Activated CD4-positive, alpha-beta memory T cell treated with anti-CD3 and anti-CD28 coated beads, Interleukin-2, amount 10 ng/mL, durations not matched to agents 7 days and 5 days (primary cell): ENCODE data around the gene RASEF. TPM values are rescaled to one million over a fixed set of nuclear protein-coding genes. Genes with fewer than 3 reads are reported as not detected.
"Not testable (repeated sequence)": the region's sequence is repeated elsewhere in the genome, so short reads cannot be mapped to it uniquely, and the experiment has no call there.

Experiments used
- CTCF ChIA-PET: fragments of 350-600 bp; sonication (Branson Sonifier 250); formaldehyde crosslinking; loops from one replicate; lab custom pipeline; 2021; ENCODE audit warnings: antibody characterized with exemption, inconsistent platforms; lab: Charles Lee
- POLR2A ChIA-PET: fragments of 350-600 bp; sonication (Branson Sonifier 250); formaldehyde crosslinking; loops from one replicate; lab custom pipeline; 2021; ENCODE audit warnings: antibody characterized with exemption; lab: Charles Lee
- DNase-seq: peaks from one replicate; pipeline ENCODE4 v3.0.0-alpha.2; 2020
- H3K27ac Mint-ChIP-seq: one replicate; pipeline ENCODE4 v1.8.0; 2021; ENCODE audit warnings: mild to moderate bottlenecking, mixed read lengths
- H3K27me3 Mint-ChIP-seq: one replicate; pipeline ENCODE4 v1.8.0; 2021; ENCODE audit warnings: mixed read lengths
- H3K36me3 Mint-ChIP-seq: one replicate; pipeline ENCODE4 v1.8.0; 2021; ENCODE audit warnings: low read depth, mixed read lengths
- H3K4me1 Mint-ChIP-seq: one replicate; pipeline ENCODE4 v1.8.0; 2021; ENCODE audit warnings: mixed read lengths
- H3K4me3 Mint-ChIP-seq: one replicate; pipeline ENCODE4 v1.8.0; 2021; ENCODE audit warnings: mild to moderate bottlenecking, mixed read lengths
- H3K9me3 Mint-ChIP-seq: one replicate; pipeline ENCODE4 v1.8.0; 2021; ENCODE audit warnings: mixed read lengths
- total RNA-seq, 2 experiments: library from RNA; stranded (reverse); gene quantifications; one replicate each; pipeline ENCODE4 v1.2.3, GENCODE V29; 2021

RASEF gene
- total RNA-seq = not detected

GRCh38 chr9:83062651-83063527 is at the start of gene RASEF:
RASEF (minus strand) TSS chr9:83063142; CDS start chr9:83062867, 275 bp downstream.
- Mint-ChIP-seq H3K27me3 (peaks cover 25% of the 10 kb centered on the region), H3K4me3 (no peak within 1 kb of the TSS), H3K4me1 (no peaks in the 10 kb centered on the region), H3K9me3 (peaks cover 2% of the 10 kb centered on the region), H3K27ac (peak within 1 kb of the TSS; percentile 6), H3K36me3 (peaks cover 9% of the 10 kb centered on the region)
- ChIA-PET CTCF (no interaction called here), POLR2A (no interaction called here)
- no peak for DNase-seq

DNA sequence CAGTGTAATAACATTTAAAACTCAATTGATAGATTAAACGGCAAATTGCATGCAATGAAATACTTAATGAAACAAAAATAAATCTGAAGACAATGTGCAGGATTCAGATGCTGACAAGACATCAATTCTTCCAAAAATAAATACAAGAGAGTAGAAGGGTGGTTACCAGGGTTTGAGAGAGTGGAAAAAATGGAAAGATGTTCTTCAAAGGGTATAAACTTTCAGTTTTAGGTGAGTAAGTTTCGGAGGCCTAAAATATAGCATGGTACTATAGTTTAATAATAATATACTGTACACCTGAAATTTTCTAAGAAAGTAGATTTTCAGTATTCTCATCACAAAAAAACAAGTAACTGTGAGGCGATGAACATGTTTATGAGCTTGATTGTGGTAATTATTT is 48.2 kb upstream of the RASEF start:
- H3K36me3 Mint-ChIP-seq = no peaks in the 10 kb centered on the region
- ChIA-PET POLR2A (no interaction called here), CTCF (no interaction called here)
- no peak overlapping the region for H3K27ac Mint-ChIP-seq
- no peaks in the 10 kb centered on the region for H3K27me3 Mint-ChIP-seq
- DNase-seq = no peak
- H3K4me1 Mint-ChIP-seq = no peaks in the 10 kb centered on the region
- no peak overlapping the region for H3K4me3 Mint-ChIP-seq
- peaks cover 6% of the 10 kb centered on the region for H3K9me3 Mint-ChIP-seq

DNA sequence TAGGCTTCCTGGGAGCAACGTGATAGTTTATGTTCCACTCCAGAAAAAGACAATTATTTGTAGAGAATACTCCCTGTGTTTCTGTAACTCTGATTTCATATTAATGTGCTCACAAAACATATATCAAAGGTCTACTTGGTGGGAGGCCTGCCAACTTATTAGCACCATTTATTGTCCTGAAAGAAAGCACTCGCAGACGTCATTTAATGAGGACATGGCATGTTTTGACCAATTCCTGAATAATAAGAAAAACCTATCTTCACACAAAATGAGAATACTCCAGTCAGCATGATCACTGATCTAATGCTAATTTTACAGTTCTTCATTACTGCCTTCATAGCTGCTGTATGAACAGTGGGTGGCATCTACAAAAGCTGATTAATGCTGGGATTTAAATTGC is 46.4 kb upstream of the RASEF start:
- Mint-ChIP-seq H3K4me3 (no peak overlapping the region), H3K27ac (no peak overlapping the region), H3K36me3 (no peaks in the 10 kb centered on the region), H3K27me3 (no peaks in the 10 kb centered on the region), H3K4me1 (no peaks in the 10 kb centered on the region), H3K9me3 (peaks cover 2% of the 10 kb centered on the region)
- no peak for DNase-seq
- ChIA-PET CTCF (no interaction called here), POLR2A (no interaction called here)

GRCh38 chr9:83108208-83108607 is 45.3 kb upstream of the RASEF start:
- DNase-seq = no peak
- CTCF ChIA-PET = no interaction called here
- Mint-ChIP-seq H3K4me1 (no peaks in the 10 kb centered on the region), H3K9me3 (no peaks in the 10 kb centered on the region), H3K36me3 (no peaks in the 10 kb centered on the region), H3K27ac (no peak overlapping the region), H3K4me3 (no peak overlapping the region), H3K27me3 (no peaks in the 10 kb centered on the region)
- POLR2A ChIA-PET = no interaction called here

DNA sequence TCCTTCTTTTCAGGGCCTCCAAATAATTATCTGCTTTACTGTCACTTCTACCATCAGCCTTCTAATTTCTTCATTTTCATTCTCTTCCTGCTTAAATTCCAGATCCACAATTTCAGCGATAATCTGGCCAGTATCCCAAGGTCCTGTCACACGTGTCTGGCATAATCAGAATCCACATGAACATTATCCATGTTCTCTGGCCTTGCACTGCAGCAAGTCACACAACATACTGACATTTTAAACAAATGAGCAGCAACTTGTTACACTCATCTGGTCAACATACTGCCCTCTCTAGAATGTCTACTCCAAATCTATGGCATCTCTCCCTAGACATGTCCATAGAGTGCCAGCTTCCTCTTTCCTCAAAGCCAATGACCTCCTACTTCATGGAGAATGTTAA is 43.8 kb upstream of the RASEF start:
- ChIA-PET POLR2A (no interaction called here), CTCF (no interaction called here)
- Mint-ChIP-seq H3K4me3 (no peak overlapping the region), H3K4me1 (no peaks in the 10 kb centered on the region), H3K27me3 (no peaks in the 10 kb centered on the region), H3K27ac (no peak overlapping the region), H3K36me3 (no peaks in the 10 kb centered on the region), H3K9me3 (no peaks in the 10 kb centered on the region)
- no peak for DNase-seq

DNA sequence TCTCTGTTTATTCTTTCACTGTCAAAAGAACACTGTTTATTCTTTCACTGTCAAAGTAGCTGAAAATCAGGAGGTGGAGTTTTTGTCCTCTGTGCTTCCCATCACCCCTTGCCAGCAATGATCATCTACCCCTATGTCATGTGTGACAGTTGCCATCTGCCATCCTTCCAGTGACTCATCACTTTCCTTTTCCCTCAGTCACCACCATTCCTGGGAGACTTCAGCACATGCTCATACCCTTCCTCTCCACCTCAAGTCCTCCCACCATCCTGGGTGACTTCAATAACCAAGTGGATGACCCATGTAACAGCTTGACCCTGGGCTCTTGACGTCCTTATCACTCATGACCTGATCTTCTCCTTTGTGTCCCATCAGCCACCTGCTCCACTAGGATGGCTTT is 43.3 kb upstream of the RASEF start:
- Mint-ChIP-seq H3K9me3 (no peaks in the 10 kb centered on the region), H3K27ac (no peak overlapping the region), H3K36me3 (no peaks in the 10 kb centered on the region), H3K4me1 (no peaks in the 10 kb centered on the region), H3K27me3 (no peaks in the 10 kb centered on the region), H3K4me3 (no peak overlapping the region)
- POLR2A ChIA-PET = no interaction called here
- CTCF ChIA-PET = no interaction called here
- DNase-seq = no peak

DNA sequence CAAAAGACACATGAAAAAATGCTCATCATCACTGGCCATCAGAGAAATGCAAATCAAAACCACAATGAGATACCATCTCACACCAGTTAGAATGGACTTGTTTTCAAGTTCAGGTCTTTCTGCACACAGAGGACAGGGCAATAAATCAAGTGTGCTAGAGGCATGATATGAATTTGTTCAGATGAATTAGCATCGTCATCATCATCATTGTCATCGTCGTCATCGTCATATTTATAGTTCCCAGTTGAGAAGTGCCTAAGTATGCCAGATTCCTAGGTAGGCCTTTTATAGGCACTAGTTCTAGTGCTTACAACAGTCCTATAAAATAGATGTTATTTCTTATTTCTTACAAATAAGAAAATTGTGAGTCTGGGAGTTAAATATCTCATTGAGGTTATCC is 34.7 kb upstream of the RASEF start:
- H3K4me1 Mint-ChIP-seq = no peaks in the 10 kb centered on the region

DNA sequence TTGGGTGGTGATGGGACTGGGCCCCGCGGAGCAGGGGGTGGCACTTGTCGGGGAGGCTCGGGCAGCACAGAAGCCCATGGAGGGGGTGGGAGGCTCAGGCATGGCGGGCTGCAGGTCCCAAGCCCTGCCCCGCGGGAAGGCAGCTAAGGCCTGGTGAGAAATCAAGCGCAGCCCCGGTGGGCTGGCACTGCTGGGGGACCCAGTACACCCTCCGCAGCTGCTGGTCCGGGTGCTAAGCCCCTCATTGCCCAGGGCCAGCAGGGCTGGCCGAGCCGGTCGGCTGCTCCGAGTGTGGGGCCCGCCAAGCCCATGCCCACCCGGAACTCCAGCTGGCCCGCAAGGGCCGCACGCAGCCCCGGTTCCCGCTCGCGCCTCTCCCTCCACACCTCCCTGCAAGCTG is 30.4 kb upstream of the RASEF start:
- DNase-seq, POLR2A ChIA-PET, H3K4me3 Mint-ChIP-seq, H3K27ac Mint-ChIP-seq, H3K27me3 Mint-ChIP-seq, H3K9me3 Mint-ChIP-seq, H3K4me1 Mint-ChIP-seq, CTCF ChIA-PET, H3K36me3 Mint-ChIP-seq: not testable (repeated sequence)

More for the DNA sequence above, 34.7 kb upstream of the RASEF start:
- ChIA-PET CTCF (no interaction called here), POLR2A (no interaction called here)
- Mint-ChIP-seq H3K4me3 (no peak overlapping the region), H3K36me3 (no peaks in the 10 kb centered on the region), H3K9me3 (peaks cover 3% of the 10 kb centered on the region), H3K27me3 (no peaks in the 10 kb centered on the region), H3K27ac (no peak overlapping the region)
- DNase-seq = no peak

GRCh38 chr9:83081846-83082245 is 18.9 kb upstream of the RASEF start:
- POLR2A ChIA-PET = interaction anchor here (0.7 kb wide), 1 partner anchor 839 kb away, joined by 3 read pairs; the partner anchor contains the start of gene KIF27
- no peaks in the 10 kb centered on the region for H3K9me3 Mint-ChIP-seq
- H3K4me1 Mint-ChIP-seq = no peaks in the 10 kb centered on the region
- no peak for DNase-seq
- no peaks in the 10 kb centered on the region for H3K27me3 Mint-ChIP-seq
- H3K36me3 Mint-ChIP-seq = no peaks in the 10 kb centered on the region
- H3K27ac Mint-ChIP-seq = no peak overlapping the region
- CTCF ChIA-PET = no interaction called here
- H3K4me3 Mint-ChIP-seq = no peak overlapping the region

DNA sequence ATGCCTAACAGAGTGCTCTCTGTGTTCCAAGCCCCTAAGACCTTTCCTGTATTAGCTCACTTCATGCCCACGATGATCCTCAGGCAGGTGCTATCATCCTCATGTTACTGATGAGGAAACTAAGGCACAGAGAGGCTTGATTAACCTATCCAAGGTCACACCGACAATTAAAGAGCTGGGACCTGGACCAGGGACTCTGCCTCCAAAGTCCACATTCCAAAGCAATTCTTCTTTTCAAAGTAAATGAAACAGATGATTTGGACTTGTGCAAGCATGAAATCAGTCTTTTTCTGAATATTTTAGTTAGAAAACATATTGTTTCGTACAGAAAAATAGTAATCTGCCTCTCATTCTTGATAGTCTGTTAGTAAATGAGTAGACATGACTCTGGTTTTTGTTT is 18.1 kb upstream of the RASEF start:
- CTCF ChIA-PET = no interaction called here
- Mint-ChIP-seq H3K4me1 (no peaks in the 10 kb centered on the region), H3K4me3 (no peak overlapping the region), H3K27me3 (no peaks in the 10 kb centered on the region), H3K36me3 (no peaks in the 10 kb centered on the region), H3K9me3 (no peaks in the 10 kb centered on the region), H3K27ac (no peak overlapping the region)
- no peak for DNase-seq
- POLR2A ChIA-PET = no interaction called here

- DNase-seq, POLR2A ChIA-PET, H3K36me3 Mint-ChIP-seq, H3K27me3 Mint-ChIP-seq, H3K4me1 Mint-ChIP-seq, CTCF ChIA-PET, H3K27ac Mint-ChIP-seq, H3K9me3 Mint-ChIP-seq, H3K4me3 Mint-ChIP-seq: not testable (repeated sequence)
Observed at GRCh38 chr9:83075932-83076331, 13.0 kb upstream of the RASEF start.

DNA sequence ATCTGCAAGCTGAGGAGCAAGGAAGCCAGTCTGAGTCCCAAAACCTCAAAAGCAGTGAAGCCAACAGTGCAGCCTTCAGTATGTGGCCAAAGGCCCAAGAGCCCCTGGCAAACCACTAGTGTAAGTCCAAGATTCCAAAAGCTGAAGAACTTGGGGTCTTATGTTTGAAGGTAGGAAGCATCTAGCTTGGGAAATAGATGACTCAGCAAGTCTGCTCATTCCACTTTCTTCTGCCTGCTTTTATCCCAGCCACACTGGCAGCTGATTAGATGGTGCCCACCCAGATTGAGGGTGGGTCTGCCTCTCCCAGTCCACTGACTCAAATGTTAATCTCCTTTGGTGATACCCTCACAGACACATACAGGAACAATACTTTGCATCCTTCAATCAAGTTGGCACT is 9.6 kb upstream of the RASEF start:
- DNase-seq, H3K9me3 Mint-ChIP-seq, H3K27me3 Mint-ChIP-seq, H3K27ac Mint-ChIP-seq, H3K4me3 Mint-ChIP-seq, H3K36me3 Mint-ChIP-seq, CTCF ChIA-PET, H3K4me1 Mint-ChIP-seq, POLR2A ChIA-PET: not testable (repeated sequence)

- POLR2A ChIA-PET = no interaction called here
- H3K4me1 Mint-ChIP-seq = no peaks in the 10 kb centered on the region
- no peaks in the 10 kb centered on the region for H3K36me3 Mint-ChIP-seq
- CTCF ChIA-PET = no interaction called here
- H3K9me3 Mint-ChIP-seq = peaks cover 2% of the 10 kb centered on the region
- no peak overlapping the region for H3K27ac Mint-ChIP-seq
- H3K4me3 Mint-ChIP-seq = no peak overlapping the region
- no peaks in the 10 kb centered on the region for H3K27me3 Mint-ChIP-seq
- DNase-seq = no peak
Observed at GRCh38 chr9:83071626-83072025, 8.7 kb upstream of the RASEF start.

DNA sequence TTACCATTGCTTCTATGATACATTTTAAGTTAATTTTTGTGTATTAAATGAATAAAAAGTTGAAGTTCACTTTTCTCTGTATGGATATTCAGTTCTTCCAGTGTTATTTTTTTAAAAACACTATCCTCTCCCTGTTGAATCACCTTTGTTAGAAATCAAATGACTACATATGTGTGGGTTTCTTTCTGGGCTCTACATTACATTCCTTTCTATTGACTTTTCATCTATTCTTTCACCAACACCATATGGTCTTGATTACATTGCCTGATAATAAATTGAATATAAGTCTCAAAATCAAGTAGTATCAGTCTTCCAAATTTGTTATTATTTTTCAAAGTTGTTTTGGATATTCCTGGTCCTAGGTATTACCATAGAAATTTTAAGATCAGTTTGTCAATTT is 7.3 kb upstream of the RASEF start:
- no peak overlapping the region for H3K4me3 Mint-ChIP-seq
- no peaks in the 10 kb centered on the region for H3K36me3 Mint-ChIP-seq
- CTCF ChIA-PET = no interaction called here
- no peaks in the 10 kb centered on the region for H3K27me3 Mint-ChIP-seq
- POLR2A ChIA-PET = no interaction called here
- no peaks in the 10 kb centered on the region for H3K4me1 Mint-ChIP-seq
- no peak for DNase-seq
- peaks cover 2% of the 10 kb centered on the region for H3K9me3 Mint-ChIP-seq
- no peak overlapping the region for H3K27ac Mint-ChIP-seq
